ENCODE measurements around the gene LCT. TPM values are rescaled to one million over a fixed set of nuclear protein-coding genes. Genes with fewer than 3 reads are reported as not detected.

LCT gene
- total and polyA plus RNA-seq, 3 experiments from 2014 or later: 0.29 to 0.48 TPM; not detected in 1

DNA sequence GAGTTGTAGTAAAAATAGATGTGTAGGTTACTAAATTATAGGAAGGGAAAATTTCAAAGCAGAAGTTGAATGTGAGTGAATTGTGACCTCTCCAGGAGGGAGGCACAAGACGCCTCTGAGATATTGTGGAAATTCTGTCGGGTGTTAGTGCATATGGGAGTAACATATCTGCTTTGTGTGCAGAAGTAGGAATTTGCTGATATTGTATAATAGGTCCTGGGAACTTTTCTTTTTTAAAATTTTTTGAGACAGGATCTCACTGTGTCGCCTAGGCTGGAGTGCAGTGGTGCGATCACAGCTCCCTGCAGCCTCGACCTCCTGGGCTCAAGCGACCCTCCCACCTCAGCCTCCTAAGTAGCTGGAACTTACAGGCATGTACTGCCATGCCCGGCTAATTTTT is 60.6 kb downstream of the LCT start:
- ChIA-PET POLR2A (no interaction called here), CTCF (no interaction called here)
- H3K4me1 ChIP-seq (ENCODE audit: insufficient read depth, low read length): no peaks in the 10 kb centered on the region
- H3K9me3 Mint-ChIP-seq: no peaks in the 10 kb centered on the region
- peaks cover 18 to 89% (median 27%) of the 10 kb centered on the region in 3 donors for H3K36me3 Mint-ChIP-seq
- H3K9me3 ChIP-seq (ENCODE audit: low read length): no peaks in the 10 kb centered on the region
- no peaks in the 10 kb centered on the region for H3K4me1 Mint-ChIP-seq
- H3K4me3 ChIP-seq (ENCODE audit: low read length): no peak overlapping the region
- H3K27me3 Mint-ChIP-seq: no peaks in the 10 kb centered on the region
- no peak for DNase-seq
- peak overlapping the region in 1 of 8 donors; percentile 38 for H3K27ac Mint-ChIP-seq
- no peak overlapping the region for H3K27ac ChIP-seq (ENCODE audit: low read depth, low read length)
- peaks cover 70% of the 10 kb centered on the region for H3K36me3 ChIP-seq (ENCODE audit: insufficient read depth, low read length)
- no peaks in the 10 kb centered on the region for H3K27me3 ChIP-seq (ENCODE audit: insufficient read depth, low read length, poor library complexity, severe bottlenecking)
- H3K4me3 Mint-ChIP-seq: no peak overlapping the region

DNA sequence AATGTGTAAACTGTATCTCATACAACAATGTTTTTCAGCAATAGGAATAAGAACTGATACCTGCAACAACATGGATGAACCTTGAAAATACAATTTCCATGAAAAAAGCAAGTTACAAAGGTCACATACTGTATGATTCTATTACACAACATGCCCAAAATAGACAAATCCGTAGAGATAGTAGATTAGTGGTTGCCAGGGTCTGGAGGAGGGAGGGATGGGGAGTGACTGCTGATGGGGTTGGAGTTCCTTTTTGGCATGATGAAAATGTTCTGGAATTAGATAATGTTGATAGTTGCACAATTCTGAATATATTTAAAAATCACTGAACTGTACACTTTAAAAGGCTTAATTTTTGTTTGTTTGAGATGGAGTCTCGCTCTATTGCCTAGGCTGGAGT is 61.6 kb downstream of the LCT start:
- no peak for DNase-seq
- POLR2A ChIA-PET: no interaction called here
- CTCF ChIA-PET: no interaction called here
- no peak overlapping the region for H3K4me3 Mint-ChIP-seq
- H3K27ac ChIP-seq (ENCODE audit: low read depth, low read length): no peak overlapping the region
- no peaks in the 10 kb centered on the region for H3K9me3 Mint-ChIP-seq
- peaks cover 70% of the 10 kb centered on the region for H3K36me3 ChIP-seq (ENCODE audit: insufficient read depth, low read length)
- peaks cover 0 to 1% (median 0%) of the 10 kb centered on the region in 3 donors for H3K4me1 Mint-ChIP-seq
- no peaks in the 10 kb centered on the region for H3K27me3 Mint-ChIP-seq
- H3K27ac Mint-ChIP-seq: no peak overlapping the region
- H3K4me1 ChIP-seq (ENCODE audit: insufficient read depth, low read length): no peaks in the 10 kb centered on the region
- no peaks in the 10 kb centered on the region for H3K9me3 ChIP-seq (ENCODE audit: low read length)
- H3K4me3 ChIP-seq (ENCODE audit: low read length): no peak overlapping the region
- H3K27me3 ChIP-seq (ENCODE audit: insufficient read depth, low read length, poor library complexity, severe bottlenecking): no peaks in the 10 kb centered on the region
- peaks cover 17 to 87% (median 26%) of the 10 kb centered on the region in 3 donors for H3K36me3 Mint-ChIP-seq

DNA sequence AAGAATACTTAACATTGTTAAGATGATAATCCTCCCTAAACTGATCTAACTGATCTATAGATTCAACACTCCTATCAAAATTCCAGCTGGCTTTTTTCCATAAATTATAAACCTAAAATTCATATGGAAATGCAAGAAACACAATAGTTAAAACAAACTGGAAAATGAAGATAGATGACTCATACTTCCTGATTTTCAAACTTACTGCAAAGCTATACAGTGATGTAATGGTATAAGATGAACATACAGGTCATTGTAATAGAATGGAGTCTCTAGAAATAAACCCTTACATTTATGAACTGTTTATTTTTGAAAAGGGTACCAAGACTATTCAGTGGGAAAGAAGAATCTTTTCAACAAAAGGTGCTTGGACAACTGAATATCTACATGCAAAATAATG is 63.1 kb downstream of the LCT start:
- H3K9me3 Mint-ChIP-seq: no peaks in the 10 kb centered on the region
- peaks cover 18 to 91% (median 24%) of the 10 kb centered on the region in 3 donors for H3K36me3 Mint-ChIP-seq
- H3K36me3 ChIP-seq (ENCODE audit: insufficient read depth, low read length): peaks cover 68% of the 10 kb centered on the region
- H3K27ac ChIP-seq (ENCODE audit: low read depth, low read length): no peak overlapping the region
- H3K4me3 Mint-ChIP-seq: no peak overlapping the region
- CTCF ChIA-PET: no interaction called here
- no peaks in the 10 kb centered on the region for H3K27me3 Mint-ChIP-seq
- no peaks in the 10 kb centered on the region for H3K27me3 ChIP-seq (ENCODE audit: insufficient read depth, low read length, poor library complexity, severe bottlenecking)
- no peak overlapping the region for H3K27ac Mint-ChIP-seq
- no peak overlapping the region for H3K4me3 ChIP-seq (ENCODE audit: low read length)
- POLR2A ChIA-PET: no interaction called here
- no peaks in the 10 kb centered on the region for H3K4me1 ChIP-seq (ENCODE audit: insufficient read depth, low read length)
- peaks cover 0 to 5% (median 0%) of the 10 kb centered on the region in 3 donors for H3K4me1 Mint-ChIP-seq
- DNase-seq: no peak
- H3K9me3 ChIP-seq (ENCODE audit: low read length): no peaks in the 10 kb centered on the region

DNA sequence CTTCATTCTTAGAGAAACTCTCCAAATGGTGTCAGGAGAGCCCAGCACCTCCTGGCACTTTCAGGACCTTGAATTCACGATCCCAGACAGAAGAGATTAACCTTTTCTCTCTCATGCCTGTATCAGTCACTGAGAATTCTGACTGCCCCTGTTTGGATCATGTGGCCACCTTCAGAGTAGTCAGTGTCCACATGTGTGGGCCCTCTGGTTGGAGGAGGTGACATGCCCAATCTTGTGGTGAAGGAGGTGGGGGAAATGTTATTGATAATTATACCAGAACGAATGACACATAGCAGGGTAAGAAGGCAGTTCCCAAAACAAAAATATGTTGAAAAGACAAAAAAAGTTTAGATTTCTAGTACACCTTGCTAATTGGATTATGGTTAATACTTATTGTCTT is 63.7 kb downstream of the LCT start:
- Mint-ChIP-seq H3K27me3 (no peaks in the 10 kb centered on the region), H3K4me1 (peaks cover 0 to 5% (median 0%) of the 10 kb centered on the region in 3 donors), H3K9me3 (no peaks in the 10 kb centered on the region), H3K4me3 (no peak overlapping the region), H3K36me3 (peaks cover 18 to 90% (median 23%) of the 10 kb centered on the region in 3 donors), H3K27ac (peak overlapping the region in 2 of 8 donors; percentile 67 to 74)
- DNase-seq: no peak
- peaks cover 62% of the 10 kb centered on the region for H3K36me3 ChIP-seq (ENCODE audit: insufficient read depth, low read length)
- H3K4me3 ChIP-seq (ENCODE audit: low read length): no peak overlapping the region
- H3K9me3 ChIP-seq (ENCODE audit: low read length): no peaks in the 10 kb centered on the region
- ChIA-PET POLR2A (no interaction called here), CTCF (interaction anchor here (1.3 kb wide), 1 partner anchor 24 kb away, joined by 4 read pairs; no protein-coding TSS in a partner anchor)
- no peak overlapping the region for H3K27ac ChIP-seq (ENCODE audit: low read depth, low read length)
- H3K4me1 ChIP-seq (ENCODE audit: insufficient read depth, low read length): no peaks in the 10 kb centered on the region
- H3K27me3 ChIP-seq (ENCODE audit: insufficient read depth, low read length, poor library complexity, severe bottlenecking): no peaks in the 10 kb centered on the region

DNA sequence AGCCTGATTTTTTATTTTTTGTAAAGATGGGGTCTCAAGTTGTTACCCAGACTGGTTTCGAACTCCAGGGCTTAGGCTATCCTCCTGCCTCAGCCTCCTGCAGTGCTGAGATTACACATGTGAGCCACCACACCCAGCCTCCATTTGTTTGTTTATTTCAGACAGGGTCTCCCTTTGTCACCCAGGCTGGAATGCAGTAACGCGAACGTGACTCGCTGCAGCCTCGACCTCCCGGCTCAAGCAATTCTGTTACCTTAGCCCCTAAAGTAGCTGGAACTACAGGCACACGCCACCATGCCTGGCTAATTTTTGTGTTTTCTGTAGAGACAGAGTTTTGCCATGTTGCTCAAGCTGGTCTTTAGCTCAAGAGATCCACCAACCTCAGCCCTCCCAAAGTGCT is 68.1 kb downstream of the LCT start:
- Mint-ChIP-seq H3K4me3 (no peak overlapping the region), H3K36me3 (peaks cover 6 to 81% (median 24%) of the 10 kb centered on the region in 3 donors), H3K9me3 (no peaks in the 10 kb centered on the region), H3K4me1 (peaks cover 4 to 11% (median 6%) of the 10 kb centered on the region in 3 donors), H3K27ac (peak overlapping the region in 1 of 8 donors; percentile 65), H3K27me3 (no peaks in the 10 kb centered on the region)
- Histone ChIP-seq H3K9me3 (ENCODE audit: low read length) (no peaks in the 10 kb centered on the region), H3K27ac (ENCODE audit: low read depth, low read length) (no peak overlapping the region), H3K4me1 (ENCODE audit: insufficient read depth, low read length) (no peaks in the 10 kb centered on the region), H3K36me3 (ENCODE audit: insufficient read depth, low read length) (peaks cover 45% of the 10 kb centered on the region), H3K27me3 (ENCODE audit: insufficient read depth, low read length, poor library complexity, severe bottlenecking) (no peaks in the 10 kb centered on the region), H3K4me3 (ENCODE audit: low read length) (no peak overlapping the region)
- ChIA-PET CTCF (no interaction called here), POLR2A (no interaction called here)
- DNase-seq: no peak

DNA sequence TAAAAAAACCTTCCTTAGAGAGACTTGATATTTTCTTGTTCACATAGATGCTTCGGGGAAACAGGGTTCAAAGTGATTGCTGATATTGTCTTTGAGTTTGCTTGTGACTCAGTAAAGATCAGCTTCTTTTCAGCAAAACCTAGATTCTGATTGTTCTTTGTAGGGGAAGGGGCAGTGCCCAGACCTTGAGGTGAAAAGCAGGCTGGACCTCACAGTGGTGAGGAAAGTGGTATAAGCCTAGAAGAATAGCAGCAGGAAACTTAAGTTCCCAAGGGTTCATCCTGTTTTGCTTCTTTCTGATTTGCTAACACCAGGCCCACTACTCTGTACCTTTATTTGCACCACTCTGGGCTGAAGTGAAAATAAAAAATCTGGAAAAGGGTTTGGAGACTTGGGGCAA is 74.5 kb downstream of the LCT start:
- H3K27ac ChIP-seq (ENCODE audit: low read depth, low read length): no peak overlapping the region
- no peak overlapping the region for H3K4me3 Mint-ChIP-seq
- no peaks in the 10 kb centered on the region for H3K27me3 ChIP-seq (ENCODE audit: insufficient read depth, low read length, poor library complexity, severe bottlenecking)
- no peaks in the 10 kb centered on the region for H3K4me1 ChIP-seq (ENCODE audit: insufficient read depth, low read length)
- DNase-seq: no peak
- H3K36me3 Mint-ChIP-seq: peaks cover under 1 to 74% (median 25%) of the 10 kb centered on the region in 3 donors
- H3K27me3 Mint-ChIP-seq: no peaks in the 10 kb centered on the region
- CTCF ChIA-PET: no interaction called here
- peaks cover 9 to 16% (median 16%) of the 10 kb centered on the region in 3 donors for H3K4me1 Mint-ChIP-seq
- H3K4me3 ChIP-seq (ENCODE audit: low read length): no peak overlapping the region
- H3K36me3 ChIP-seq (ENCODE audit: insufficient read depth, low read length): peaks cover 39% of the 10 kb centered on the region
- no peaks in the 10 kb centered on the region for H3K9me3 Mint-ChIP-seq
- no peaks in the 10 kb centered on the region for H3K9me3 ChIP-seq (ENCODE audit: low read length)
- H3K27ac Mint-ChIP-seq: peak overlapping the region in 1 of 8 donors; percentile 35
- POLR2A ChIA-PET: no interaction called here

DNA sequence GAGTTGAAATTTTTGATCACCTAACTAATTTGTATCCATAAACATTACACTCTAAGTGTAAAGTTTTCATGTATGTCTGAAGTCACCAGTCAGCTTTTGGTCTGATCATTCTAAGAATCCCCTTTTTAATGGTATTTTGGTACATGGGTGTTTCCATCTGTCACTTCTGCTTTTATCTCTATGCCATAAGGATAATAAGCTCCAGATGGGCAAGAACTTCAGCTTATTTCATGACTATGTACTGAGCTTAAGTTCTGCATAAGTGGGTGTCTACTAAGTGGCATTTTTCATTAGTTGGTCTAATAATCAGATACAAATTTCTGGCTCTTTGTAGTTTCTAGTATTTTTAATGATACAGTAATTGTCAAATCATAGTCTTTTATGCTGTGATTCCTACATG is 75.0 kb downstream of the LCT start:
- Mint-ChIP-seq H3K36me3 (peaks cover 5 to 74% (median 26%) of the 10 kb centered on the region in 3 donors), H3K4me1 (peaks cover 6 to 16% (median 13%) of the 10 kb centered on the region in 3 donors), H3K9me3 (peaks cover 0 to 3% (median 0%) of the 10 kb centered on the region in 5 donors), H3K4me3 (no peak overlapping the region), H3K27me3 (no peaks in the 10 kb centered on the region), H3K27ac (no peak overlapping the region)
- no peak for DNase-seq
- Histone ChIP-seq H3K36me3 (ENCODE audit: insufficient read depth, low read length) (peaks cover 42% of the 10 kb centered on the region), H3K4me1 (ENCODE audit: insufficient read depth, low read length) (no peaks in the 10 kb centered on the region), H3K27ac (ENCODE audit: low read depth, low read length) (no peak overlapping the region), H3K27me3 (ENCODE audit: insufficient read depth, low read length, poor library complexity, severe bottlenecking) (no peaks in the 10 kb centered on the region), H3K4me3 (ENCODE audit: low read length) (no peak overlapping the region), H3K9me3 (ENCODE audit: low read length) (no peaks in the 10 kb centered on the region)
- ChIA-PET POLR2A (no interaction called here), CTCF (no interaction called here)

DNA sequence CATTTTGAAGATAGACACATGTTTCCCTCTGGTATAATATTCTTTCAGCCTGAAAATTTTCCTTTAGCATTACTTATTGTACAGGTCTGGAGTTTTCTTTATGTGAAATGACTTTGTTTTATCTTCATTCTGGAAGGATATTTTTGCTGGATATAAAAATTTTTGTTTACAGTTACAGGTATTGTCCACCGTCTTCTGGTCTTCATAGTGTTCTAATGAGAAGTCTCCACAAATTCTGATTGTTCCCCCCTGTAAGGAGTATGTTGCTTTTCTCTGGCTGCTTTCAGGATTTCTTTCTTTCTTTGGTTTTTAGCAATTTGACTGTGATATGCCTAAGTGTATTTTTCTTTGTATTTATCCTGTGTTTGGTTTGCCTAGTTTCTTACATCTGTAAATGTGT is 80.3 kb downstream of the LCT start:
- no peaks in the 10 kb centered on the region for H3K27me3 ChIP-seq (ENCODE audit: insufficient read depth, low read length, poor library complexity, severe bottlenecking)
- no peaks in the 10 kb centered on the region for H3K9me3 ChIP-seq (ENCODE audit: low read length)
- DNase-seq: no peak
- peaks cover 0 to 10% (median 9%) of the 10 kb centered on the region in 5 donors for H3K9me3 Mint-ChIP-seq
- H3K4me3 Mint-ChIP-seq: no peak overlapping the region
- peaks cover 3 to 12% (median 9%) of the 10 kb centered on the region in 3 donors for H3K4me1 Mint-ChIP-seq
- ChIA-PET POLR2A (no interaction called here), CTCF (interaction anchor here (1.5 kb wide), 1 partner anchor 16 kb away, joined by 4 read pairs; the partner anchor contains the start of gene UBXN4)
- H3K4me1 ChIP-seq (ENCODE audit: insufficient read depth, low read length): no peaks in the 10 kb centered on the region
- H3K4me3 ChIP-seq (ENCODE audit: low read length): no peak overlapping the region
- H3K27me3 Mint-ChIP-seq: no peaks in the 10 kb centered on the region
- peaks cover 30% of the 10 kb centered on the region for H3K36me3 ChIP-seq (ENCODE audit: insufficient read depth, low read length)
- no peak overlapping the region for H3K27ac ChIP-seq (ENCODE audit: low read depth, low read length)
- H3K27ac Mint-ChIP-seq: no peak overlapping the region
- H3K36me3 Mint-ChIP-seq: peaks cover 18 to 76% (median 30%) of the 10 kb centered on the region in 3 donors
